NCI-H2107 treated with DMSO at 0.1 percent for 48 hours (cell line): Measurements from ENCODE around the gene DMRT2.
A peak's percentile ranks its signal among the peaks of the same experiment; 100 is the strongest.

Experiments used
- DNase-seq: peaks from one replicate; lab custom pipeline; 2025; ENCODE audit not compliant: unreplicated experiment; lab: John Stamatoyannopoulos, UW

The DMRT2 gene

DNA sequence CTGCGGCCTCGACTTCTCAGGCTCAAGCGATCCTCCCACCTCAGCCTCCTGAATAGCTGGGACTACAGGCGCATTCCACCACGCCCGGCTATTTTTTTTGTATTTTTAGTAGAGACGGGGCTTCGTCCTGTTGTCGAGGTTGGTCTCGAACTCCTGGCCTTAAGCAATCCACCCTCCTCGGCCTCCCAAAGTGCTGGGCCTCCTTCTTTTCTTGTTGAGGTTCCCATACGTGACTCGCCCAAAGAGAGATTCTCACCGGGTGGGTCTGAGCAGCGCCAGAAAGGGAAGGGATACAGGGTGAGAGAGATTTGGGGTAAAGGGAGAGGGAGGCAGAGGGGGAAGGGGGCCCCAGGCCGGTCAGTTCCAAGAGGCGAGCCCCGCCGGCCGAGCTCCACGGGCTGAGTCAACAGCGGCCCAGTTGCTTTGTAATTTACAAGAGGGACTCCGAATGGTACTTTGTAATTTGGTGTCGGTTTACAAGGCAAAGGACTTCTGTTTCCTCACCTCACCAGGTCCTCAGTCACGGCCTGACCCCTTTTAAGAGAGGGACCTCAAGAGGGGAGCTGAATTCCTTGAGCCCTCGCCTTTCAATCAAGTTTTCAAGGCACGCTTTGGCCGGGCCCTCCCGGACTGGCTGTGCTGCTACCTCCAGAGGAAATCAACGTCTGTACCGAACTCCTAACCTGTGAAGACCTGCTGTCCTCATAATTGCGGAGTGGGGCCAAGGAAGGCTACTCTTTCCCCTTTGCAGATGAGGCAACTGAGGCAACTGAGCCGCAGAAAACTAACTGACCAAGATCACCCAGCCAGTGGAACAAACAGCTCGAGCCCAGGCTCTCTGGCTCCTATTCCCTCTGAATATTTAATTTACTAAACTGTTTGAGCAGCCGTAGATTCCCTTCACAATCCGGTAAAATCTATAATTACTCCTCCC, 3.3 kb upstream of the DMRT2 start:
- no peak for DNase-seq

DNA sequence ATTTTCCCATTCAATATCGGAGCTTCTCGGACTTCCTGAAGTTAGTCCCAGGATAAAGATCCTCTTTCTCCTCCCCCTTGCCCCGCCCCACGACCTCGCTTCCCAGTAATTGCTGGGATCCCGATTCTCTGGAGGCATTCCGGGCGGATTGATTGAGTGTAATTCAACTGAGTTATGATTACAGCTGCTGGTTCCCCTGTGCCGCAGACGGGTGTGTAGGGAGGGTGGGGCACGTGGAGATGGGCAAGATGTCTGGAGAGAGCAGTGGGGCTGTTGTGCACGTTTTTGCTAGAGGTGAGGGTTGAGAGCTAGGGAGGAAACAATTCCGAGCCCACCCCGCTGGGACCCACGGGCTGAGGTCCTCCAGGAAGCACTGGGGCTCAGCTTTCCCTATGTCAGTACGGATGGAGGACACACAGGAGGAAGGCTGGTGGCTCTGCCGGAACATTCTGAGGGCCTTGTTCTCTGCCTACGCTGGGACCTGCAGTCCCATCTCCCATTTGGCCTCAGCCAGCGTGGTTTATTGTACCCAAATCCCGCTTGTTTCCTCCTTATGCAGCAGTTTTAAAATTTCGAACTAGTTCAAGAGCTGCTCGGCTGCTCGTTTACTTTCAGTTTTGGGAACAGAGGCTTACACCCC, 2.4 kb upstream of the DMRT2 start:
- DNase-seq: no peak

DNA sequence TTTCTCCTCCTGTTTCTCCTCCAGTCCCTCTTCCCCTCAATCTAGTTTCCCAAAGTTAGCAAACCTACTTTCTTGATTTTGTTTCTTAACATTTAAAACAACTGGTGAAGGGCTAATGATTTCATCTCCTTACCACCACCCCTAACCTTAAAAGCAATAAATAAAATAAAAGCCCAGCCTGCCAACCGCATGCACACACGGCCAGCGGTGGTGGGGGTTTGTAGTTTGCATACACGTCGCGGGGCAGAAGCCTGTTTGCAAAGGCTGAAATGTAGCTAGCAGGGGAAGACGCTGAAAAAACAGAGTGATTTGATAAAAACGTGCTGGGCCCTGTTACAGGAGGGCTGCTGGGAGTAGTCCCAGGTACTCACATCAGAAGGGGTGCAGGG, 1.9 kb upstream of the DMRT2 start:
- no peak for DNase-seq

DNA sequence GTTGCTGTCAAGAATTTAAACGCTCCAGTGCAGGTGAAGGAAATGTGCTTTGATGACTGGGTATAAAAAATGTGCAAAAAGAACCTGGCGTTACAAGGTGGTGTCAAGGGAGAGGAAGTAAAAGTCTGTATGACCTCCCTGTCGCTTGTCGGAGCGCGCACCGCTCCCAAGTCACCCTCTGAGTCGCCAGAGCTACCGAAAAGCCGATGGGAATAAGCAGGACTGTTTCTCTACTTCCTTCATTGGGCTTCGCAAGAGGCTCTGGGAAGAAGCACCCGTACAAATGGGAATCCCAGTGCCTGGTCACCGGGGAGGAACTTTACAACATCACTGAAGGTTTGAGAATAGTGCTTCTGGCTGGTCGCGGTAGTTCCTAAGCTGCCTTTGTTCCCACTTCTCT, 1.3 kb upstream of the DMRT2 start:
- DNase-seq: no peak

DNA sequence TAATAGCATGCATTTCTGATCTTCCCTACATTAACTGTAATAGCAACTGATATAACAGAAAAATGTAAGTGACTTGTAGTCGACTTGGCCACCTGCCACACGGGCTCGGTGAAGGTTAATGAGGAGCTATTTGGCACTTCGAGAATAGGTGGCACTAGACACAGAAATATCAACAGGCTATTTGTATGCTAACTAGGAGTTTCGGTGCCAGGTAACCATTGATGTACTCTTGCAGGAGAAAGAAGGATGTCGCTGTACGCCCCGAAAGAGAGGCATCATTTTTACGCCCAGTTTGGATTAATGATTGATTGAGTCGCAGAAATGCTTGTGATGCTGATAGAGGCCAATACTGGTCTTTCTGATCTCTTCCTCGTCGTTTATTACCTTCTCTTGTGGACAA, 516 bp upstream of the DMRT2 start:
- no peak for DNase-seq

DNA sequence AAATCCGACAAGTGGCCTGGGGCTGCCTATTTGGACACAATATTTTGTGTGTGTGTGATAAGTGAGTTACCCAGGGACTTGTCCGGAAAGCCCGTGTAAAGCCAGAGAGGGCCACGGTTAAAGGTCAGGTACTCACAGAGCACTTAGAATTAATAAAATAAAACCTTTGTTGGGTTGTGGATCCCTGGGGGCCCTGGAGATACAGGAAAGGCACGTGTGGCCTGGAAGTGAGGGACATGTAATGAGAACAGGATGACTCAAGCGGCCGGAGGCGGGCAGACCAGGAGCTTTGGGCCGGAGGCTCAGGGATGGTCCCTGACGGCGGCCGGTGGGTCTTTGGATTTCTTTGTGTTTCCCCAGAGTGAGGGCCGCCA, 1.0 kb downstream of the DMRT2 start:
- no peak for DNase-seq

DNA sequence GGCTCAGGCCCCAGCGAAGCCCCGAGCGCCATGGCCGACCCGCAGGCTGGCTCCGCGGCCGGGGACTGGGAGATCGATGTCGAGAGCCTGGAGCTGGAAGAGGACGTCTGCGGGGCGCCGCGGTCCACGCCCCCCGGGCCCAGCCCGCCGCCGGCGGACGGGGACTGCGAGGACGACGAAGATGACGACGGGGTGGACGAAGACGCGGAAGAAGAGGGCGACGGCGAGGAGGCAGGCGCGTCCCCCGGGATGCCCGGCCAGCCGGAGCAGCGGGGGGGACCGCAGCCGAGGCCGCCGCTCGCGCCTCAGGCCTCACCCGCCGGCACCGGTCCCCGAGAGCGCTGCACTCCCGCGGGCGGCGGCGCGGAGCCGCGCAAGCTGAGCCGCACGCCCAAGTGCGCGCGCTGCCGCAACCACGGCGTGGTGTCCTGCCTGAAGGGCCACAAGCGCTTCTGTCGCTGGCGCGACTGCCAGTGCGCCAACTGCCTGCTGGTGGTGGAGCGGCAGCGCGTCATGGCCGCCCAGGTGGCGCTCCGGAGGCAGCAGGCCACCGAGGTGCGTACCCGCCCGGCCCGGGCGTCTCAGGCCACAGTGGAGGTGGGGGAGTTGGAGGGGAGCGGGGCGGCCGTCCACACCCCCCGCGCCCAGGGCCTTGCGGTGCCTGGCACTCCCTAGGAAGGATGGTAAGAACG, 1.6 kb downstream of the DMRT2 start:
- DNase-seq: peak; percentile 6

DNA sequence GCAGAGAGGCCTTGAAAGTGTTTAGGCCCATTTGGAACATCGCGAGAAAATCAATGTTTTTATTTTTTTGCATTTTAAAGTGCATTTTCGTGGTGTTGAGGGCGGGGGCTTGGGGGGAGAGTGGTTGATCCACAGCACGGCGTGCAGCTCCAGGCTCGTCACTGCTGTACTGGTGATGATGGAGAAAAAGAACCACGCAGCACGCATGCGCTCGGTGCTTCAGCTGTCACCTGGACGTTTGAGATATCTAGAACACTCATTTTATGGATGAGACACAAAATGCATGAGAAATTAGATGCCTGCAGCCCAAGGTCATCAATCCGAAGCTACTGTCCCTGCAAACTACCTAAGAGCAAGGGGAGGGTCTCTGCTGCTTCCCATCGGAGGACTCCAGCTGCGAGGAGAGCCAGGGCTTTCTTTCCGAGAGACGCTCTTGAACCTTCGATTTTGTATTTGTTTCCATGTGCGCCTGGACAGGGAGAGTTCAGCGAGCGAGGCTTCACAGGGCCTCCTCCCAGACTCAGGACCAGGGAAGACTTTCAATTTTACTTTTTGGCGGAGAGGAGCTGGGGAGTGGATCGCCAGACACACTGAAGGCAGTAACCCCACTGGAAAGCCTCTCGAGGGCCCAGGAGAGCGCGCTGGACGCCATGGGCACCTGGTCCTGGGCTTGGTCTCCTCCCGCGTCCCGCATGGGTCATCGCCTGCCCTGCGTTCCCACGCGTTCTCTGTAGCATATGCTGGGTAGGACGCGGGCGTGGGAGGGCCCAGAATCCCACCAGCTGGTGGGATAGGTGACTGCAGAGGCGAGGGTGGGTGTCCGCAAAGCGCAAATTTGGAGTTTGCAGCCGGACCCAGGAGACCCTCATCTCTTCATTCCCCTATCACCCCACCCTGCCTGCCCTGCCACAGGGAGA, 2.5 kb downstream of the DMRT2 start:
- DNase-seq: no peak

DNA sequence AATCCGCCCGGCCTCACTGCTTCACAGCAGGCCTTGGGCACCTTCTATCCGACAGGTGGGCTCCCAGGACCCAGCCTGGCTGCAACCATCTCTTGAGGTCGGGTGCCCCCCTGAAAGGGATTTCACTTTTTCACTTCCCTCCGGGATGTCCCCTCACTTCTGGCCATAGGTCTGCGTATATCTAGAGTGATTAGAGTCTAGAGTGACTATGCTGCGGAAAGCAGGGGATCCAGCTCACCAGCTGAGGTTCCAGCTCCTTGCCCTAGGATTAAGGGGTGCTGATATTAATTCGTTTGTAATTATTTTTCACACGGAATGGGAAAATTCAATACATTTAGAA, 3.1 kb downstream of the DMRT2 start:
- DNase-seq: no peak

DNA sequence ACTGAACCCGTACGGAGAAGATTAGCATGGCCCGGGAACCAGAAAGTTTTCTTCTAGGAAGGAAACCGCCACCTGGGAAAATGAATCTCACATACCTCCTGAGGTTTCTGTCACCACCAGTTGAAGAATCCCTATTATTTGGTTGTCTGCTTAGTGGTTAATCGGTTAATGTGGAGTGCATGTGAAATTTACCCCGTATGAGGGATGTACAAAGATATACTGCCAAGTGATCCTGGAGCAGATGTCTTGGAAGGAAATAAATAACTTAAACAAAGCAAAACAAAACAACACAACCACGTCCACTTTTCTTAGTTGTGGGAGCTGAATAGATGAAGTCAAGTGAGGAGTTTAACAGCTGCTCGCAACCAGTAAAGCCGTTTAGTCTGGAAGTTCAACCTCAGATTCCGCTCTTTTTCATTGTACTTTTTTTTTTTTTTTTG, 3.8 kb downstream of the DMRT2 start:
- no peak for DNase-seq

DNA sequence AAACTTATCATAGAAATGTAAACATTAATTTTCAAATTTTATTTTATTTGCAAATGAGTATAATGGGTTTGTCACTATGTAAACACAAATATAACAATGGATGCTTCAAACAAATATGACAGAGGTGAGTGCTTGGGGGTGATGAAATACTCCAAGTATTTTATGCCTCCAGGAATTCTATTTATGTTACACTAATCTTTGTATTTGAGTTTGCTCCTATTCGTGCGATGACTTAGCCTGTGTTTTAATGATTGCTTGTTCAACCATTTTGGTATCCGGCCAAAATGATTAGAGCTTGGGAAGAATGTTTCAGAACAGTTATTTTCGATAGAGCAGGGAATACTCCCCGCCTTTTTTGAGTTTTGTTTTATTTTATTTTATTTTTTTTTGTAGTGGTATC, 5.0 kb downstream of the DMRT2 start:
- no peak for DNase-seq

DNA sequence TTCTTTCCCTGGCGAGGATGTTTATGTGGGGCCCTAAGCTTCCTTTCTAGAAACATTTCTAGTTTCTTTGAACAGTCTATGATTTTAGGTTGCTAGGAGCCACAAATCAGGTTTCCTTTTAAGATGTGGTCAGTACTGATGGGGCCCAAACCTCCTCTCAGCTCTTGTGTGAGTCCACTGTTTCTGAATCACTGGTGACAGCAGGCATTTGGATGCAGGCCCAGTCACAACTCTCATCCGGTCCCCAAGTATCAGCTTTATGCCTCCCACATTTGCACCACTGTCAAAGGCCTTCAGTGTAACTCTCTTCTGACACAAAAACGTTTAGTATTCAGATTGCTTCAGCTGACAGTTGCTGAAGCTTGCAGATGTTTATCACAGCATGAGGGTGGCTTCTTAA, 7.8 kb downstream of the DMRT2 start:
- no peak for DNase-seq

DNA sequence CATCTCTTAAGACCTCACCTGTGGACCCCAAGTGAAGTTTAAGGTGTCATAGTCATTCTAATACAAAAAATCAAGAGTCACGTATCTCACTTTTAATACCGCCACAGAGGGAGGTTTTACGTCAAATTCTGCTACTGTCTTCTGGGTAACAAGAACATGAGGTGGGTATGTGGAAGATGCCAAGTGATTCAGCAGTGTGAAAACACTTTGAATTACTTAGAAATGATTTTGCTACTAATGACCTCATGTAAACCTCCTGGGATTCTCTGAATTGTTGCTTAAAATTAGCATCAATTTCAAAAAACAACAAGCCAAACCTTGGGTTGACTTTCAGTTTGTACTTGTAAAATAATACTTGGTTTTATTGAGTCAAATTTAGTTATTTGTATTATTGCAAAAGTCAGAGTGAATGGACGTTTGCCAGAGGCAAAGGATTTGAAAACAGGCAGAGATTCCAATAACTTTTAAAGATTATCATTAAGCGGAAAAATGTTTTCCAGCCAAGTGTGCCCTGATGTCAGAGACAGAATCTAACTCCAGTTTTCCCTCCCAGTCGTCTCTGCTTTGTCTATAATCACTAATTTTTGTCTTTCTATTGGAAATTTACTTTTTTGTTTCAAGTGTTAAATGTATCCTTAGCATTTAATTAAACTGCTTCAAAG, 8.8 kb downstream of the DMRT2 start:
- DNase-seq: no peak

DNA sequence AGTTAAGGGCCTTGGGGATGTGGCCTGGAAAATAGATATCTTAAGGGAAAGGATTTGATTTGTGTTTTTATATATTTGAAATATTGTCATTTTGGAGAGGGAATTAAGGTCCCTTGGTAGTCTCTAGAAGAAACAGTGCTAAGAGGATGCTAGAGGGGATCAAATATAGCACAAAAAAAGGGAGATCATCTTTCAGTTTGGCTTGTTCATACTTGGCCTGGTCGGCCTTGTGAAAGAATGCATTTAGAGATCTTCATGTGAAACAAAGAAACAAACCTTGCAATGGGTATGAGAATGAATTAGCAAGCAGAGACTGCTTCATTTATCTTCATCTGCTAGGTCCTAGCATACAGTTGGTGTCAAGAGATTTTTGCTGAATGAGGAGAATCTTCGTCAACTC, 15.0 kb downstream of the DMRT2 start:
- no peak for DNase-seq

DNA sequence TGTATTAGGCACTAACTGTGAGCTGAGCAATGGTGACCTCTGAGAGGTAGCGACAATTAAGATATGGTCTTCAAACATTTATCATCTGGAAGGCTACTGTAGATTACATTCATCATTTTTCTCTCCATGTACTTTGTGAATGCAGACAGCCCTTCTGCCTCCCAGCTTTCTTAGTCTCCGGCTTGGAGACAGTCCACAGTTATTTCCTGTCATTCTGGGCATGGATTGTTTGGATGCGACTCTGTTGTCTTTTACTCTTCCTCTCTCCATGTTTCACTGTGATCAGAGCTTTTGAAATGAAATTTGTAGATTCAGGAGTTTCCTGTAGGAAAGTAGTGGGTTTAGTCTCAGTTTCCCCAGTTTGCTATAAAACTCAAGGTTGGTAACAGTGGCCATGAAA, 20.5 kb downstream of the DMRT2 start:
- DNase-seq: no peak

DNA sequence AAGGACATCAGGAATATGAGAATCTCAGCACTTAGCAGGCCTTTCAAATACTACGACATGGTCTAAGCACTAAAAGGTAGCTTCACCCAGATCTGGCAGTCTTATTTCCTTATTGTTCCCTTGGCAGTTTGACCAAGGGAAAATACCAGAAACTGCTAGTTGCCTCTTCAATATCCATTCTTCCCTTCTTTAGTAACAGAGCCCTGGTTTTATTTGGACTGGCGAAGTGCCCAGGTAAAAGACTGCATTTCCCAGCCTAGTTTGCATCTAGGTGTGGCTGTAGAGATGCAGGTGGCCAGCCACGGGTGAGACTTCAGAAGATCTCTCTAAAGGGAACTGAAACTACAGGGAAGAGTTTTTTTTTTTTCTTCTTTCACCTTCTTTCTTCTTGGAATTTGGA, 21.6 kb downstream of the DMRT2 start:
- no peak for DNase-seq

DNA sequence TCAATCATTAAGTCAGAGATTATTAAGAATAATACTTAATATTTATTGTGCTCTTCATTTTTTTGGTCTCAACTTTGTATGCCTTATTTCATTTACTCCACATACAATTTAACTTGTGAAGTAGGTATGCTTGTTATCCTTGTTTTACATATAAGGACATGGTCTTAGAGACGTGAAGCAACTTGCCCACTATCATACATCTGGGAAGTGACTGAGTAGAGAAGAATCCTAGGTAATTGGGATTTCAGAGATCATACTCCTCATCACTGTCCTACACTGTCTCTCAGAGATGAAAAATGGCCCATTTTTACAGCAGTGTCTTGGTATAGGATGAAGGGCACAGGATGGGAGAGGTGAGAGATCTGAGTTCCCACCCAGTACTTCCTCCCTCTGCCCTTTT, 23.3 kb downstream of the DMRT2 start:
- no peak for DNase-seq

DNA sequence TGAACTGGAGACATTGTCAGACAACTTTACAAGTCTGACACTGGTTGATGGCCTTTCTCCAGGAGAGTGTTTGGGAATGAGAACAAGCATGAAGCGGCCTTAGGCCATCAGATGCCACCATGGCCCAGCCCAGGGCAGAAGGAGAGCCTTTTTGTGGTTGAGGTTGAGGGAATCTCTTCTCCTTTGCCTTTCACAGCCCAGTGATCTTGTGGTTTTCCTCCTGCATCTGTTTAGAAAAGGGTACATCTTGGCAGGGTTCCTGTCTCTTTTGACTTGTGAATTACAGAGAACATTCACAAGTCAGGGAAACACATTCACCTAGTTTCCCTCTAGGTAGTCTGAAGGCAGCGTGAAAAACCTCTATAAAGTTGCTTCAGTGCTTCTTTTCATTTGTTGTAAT, 27.5 kb downstream of the DMRT2 start:
- DNase-seq: no peak

DNA sequence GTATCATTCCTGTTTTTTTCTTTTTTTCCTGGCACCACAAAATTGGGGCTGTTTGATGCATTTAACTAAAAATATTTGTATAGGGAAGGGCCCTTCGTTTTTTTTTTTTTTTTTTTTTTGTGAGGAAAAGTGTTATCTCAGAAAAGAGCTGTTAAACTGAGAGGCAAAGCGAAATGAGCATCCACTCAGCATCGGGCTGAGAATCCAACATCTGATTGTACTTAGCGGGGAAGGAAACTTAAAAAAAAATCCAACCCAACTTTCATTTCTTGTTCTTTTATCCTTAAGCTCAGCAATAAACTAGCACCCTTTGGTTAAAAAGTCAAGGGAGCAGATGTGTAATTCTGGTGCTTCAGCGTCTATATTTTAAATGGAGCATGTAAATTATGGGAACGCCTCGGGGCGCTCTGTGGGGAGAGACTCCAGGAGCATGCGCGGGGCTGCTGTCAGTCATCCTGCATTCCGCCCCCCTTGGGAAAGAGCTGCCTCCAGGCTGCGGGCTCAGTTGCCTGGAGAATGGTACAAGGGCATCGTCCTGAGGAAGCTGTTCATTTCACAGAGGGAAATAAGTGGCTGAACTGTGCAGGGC, 33.3 kb downstream of the DMRT2 start:
- DNase-seq: no peak

DNA sequence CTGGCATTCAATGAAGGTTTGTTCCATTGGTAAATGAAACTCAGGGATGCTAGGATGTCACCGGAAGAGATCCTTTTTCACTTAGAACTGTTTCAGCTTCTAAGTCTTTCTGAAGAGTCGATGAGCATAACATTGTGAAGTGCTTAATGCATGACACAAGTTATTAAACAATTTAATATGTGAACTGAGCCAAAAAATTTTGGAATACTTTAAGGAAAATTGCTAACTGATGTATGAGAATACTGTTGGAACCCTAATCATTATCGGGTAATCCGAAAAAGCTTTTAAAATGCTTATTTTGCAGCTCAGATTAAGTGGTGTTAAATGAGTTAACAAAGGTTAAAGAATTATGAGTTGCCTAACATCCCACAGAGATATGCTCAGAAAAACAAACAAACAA, 34.9 kb downstream of the DMRT2 start:
- DNase-seq: no peak
